SU-DHL-6 (cell line): ENCODE measurements around the gene KIF21B.

Source experiments
- CTCF ChIP-seq: fragments of 200-600 bp; sonication (generic); IDR thresholded peaks from one replicate; pipeline ENCODE4 v1.5.1; 2017; ENCODE audit warnings: antibody characterized with exemption, mild to moderate bottlenecking, low read length, moderate library complexity; ENCODE audit not compliant: insufficient read depth, poor library complexity, severe bottlenecking
- EZH2phosphoT487 ChIP-seq: fragments of 200-600 bp; sonication (generic), shearing (Covaris generic); conservative IDR thresholded peaks from 2 replicates; pipeline ENCODE4 v1.6.1; 2018; ENCODE audit warnings: mild to moderate bottlenecking, antibody characterized with exemption, low read length, moderate library complexity, mixed read lengths

GRCh38 chr1:200921571-200922110 is 101.9 kb downstream of the KIF21B start:
- TF ChIP-seq CTCF (no peak), EZH2phosphoT487 (no peak)
